GM18517 (cell line): ENCODE results near the gene CYYR1.

ENCODE experiments used
- ATAC-seq: cut with Tn5 transposase; IDR thresholded peaks from one replicate; pipeline ENCODE4 v1.9.1; 2021; ENCODE audit warnings: mild to moderate bottlenecking, moderate library complexity; ENCODE audit not compliant: unreplicated experiment

The CYYR1 gene

GRCh38 chr21:26572702-26573381 lies at the start of gene CYYR1:
CYYR1 (minus strand) TSS chr21:26573286; CDS start chr21:26572940, 346 bp downstream.
- no peak for ATAC-seq

- ATAC-seq = no peak
Measured at GRCh38 chr21:26617176-26617575, 44.1 kb upstream of the CYYR1 start.

GRCh38 chr21:26614251-26614650 lies 41.2 kb upstream of the CYYR1 start:
- ATAC-seq = no peak

DNA sequence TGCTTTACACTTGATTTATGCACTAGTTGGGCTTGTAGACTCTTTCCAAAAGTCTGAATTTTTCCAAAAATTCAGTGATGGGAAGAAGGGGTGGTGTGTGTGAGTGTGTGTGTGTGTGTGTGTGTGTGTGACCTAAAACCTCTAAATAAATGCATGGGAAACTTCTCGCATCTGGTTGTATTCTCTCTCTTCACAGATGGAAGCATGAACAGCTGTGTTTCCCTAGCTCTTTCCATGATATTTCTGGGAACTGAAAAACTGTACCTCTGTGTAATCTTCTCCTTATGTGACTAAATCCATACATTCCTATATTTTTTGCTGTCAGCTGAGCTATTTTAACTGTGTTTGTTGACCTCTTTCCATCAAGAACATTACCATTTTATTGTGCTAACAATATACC lies 26.2 kb upstream of the CYYR1 start:
- no peak for ATAC-seq

DNA sequence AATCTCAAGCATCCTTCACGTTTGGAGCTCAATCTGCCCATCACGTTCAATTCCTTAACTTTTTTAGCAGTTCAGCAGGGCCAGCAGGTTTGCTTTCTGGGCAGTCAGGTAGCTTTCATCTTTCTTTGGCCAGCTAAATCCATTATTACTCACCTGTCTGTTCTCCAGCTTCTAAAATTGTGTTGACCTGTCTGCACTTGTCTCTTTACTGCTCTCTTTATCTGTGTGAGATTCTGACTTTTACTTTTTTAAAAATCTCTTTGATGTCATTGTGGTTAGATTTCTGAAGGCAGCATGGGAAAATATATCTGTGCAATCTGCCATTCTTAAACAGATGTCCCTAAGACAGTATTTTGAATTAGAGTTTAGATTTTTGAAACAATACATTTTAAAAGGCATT lies 24.9 kb upstream of the CYYR1 start:
- ATAC-seq = no peak

GRCh38 chr21:26597031-26597430 lies 23.9 kb upstream of the CYYR1 start:
- ATAC-seq = no peak

DNA sequence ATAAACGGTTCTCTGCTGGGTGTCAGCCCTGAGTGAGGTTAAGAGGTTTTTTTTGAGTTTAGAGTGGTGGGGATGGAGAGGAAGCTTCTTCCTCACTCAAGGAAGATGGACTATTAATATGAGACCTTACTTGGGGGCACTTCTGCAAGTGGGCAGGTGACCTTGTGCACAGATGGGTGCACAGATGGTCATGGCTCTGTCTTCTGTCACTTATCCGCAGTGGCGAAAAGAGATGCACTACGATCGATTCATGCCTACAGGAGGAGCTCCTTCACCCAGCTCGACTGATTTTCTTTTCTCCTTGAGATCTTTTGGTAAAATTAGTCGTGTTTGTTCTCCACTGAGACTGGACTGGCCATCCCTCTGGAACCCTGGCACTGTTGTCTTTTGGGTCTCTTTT lies 22.9 kb upstream of the CYYR1 start:
- ATAC-seq = no peak

DNA sequence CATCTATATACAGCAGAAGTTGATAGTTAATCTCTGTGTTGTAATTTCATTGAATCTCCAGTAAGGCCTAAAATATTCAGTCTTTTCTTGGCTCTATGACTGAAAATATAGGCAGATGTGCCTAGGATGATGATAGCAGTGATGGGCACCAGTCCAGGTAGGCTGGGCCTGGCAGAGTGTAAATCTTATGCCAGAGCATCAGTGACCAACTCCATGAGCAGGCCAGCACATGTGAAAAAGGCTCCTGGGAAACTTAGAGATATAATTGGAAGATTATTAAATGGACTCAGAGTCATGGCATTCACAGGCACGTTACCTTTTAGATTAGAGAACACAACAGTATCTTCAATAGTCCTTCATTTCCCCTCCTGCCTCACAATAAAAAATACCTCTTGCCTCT lies 20.7 kb upstream of the CYYR1 start:
- ATAC-seq = no peak

DNA sequence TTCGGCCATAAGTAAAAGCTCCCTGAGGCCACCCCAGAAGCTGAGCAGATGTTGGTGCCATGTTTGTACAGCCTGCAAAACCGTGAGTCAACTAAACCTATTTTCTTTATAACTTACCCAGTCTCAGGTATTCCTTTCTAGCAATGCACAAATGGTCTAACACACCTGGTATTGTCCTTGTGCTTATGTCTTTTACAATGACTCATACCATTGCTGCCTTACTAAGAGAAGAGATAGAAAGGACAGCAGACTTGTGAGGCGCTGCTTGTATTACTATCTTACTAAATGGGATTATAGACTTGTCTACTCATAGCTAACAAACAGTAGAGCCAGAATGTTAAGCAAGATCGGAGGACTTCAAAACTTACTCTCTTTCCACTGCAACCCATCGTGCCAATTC lies 18.5 kb upstream of the CYYR1 start:
- ATAC-seq = no peak

GRCh38 chr21:26588446-26588845 lies 15.4 kb upstream of the CYYR1 start:
- no peak for ATAC-seq

DNA sequence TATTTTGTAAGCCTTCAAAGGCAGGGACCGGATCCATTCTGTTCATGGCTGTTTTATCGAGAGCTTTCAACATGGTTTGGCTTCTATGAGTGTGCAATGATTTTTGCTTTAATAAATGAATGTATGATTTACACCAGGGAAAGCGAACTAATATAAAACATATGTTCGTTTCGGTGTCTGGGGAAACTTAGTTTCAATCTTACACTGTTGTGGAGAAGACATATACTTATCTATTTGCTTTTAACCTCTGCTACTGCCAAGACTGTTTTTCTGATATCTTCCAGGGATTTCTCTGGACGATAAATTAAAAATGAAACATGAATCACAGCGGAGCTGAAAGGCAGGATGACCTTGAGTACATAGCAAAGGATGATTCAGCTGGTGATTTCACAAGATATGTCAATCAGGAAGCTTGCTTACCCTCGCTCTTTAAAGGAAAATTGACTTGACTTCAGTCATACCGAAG lies 14.7 kb upstream of the CYYR1 start:
- ATAC-seq = no peak

DNA sequence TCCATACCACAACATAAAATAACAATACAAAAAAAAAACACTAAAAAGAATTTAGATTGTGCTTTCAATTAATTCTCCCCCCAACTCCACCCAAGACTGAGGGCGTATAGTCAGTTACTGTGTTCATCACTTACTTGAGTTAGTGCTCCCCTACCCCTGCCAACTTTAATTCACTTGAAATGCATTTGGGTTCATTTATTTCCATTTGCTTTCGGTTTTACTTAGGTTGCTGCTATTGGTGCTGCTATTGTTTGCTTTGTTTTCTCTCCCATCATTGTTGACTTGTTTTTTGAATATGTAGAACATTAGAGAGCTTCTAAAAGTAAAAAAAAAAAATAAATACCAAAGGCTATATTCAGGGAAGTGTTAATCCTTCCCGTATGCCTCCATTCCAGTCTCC lies 10.7 kb upstream of the CYYR1 start:
- ATAC-seq = no peak

DNA sequence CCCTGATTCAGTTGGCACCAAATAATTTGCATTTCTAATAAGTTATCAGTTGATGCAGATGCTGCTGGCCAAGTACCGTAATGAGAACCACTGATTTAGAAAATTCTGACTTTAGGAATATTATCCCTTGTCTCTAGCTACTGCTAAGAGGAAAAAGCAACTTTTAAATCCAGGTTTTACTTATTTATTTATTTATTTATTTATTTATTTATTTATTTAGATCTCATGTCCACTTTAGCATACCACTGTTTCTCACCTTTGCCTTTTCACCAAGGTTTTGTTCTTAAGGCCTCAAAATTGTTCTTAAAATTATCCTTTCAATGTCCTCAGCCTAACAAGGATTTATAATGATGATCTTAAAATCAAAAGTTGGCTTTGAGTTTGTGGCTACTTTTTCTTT lies 8.7 kb upstream of the CYYR1 start:
- no peak for ATAC-seq

GRCh38 chr21:26572076-26572701 lies 897 bp downstream of the CYYR1 start:
- no peak for ATAC-seq

GRCh38 chr21:26570203-26570602 lies 2.9 kb downstream of the CYYR1 start:
- no peak for ATAC-seq

DNA sequence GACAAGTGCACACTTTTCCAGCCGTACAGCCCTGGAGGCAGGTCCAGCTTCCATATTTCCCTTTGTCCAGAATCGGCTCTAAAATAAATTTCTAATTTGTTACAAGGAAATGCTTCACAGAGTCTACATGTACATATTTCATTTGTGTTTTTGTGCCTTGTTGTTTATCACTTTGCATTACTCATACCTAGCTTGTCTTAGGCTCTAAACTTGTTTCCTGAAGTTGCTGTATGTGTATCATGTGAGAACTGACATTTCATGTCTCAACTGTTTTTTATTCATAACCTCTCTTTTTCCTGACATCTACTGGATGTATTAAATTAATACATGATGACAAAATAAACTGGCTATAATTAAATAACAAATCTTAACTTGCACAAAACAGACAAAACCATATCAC lies 7.5 kb downstream of the CYYR1 start:
- no peak for ATAC-seq

GRCh38 chr21:26565111-26565510 lies 8.0 kb downstream of the CYYR1 start:
- ATAC-seq = no peak

- ATAC-seq = no peak
Measured at GRCh38 chr21:26563856-26564503, 9.1 kb downstream of the CYYR1 start.

DNA sequence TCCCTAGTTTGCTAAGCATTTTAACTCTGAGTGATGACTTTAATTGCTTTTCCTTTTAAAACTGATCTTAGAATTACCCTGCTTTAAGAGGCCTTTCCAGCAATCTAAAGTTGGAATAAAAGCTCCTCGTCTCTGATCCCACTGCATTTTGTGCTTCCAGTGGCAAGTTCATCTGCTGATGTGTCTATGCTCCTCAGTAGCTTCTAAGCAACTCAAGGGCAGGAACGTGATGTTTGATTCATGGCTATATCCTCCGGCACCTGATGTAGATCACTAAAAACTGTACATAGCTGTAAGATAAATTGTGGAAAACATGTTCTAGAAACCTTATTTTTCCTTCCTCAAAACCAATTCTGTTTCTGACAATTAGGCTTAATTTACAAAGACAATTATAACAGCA lies 12.5 kb downstream of the CYYR1 start:
- no peak for ATAC-seq

GRCh38 chr21:26559099-26559498 lies 14.0 kb downstream of the CYYR1 start:
- no peak for ATAC-seq

- ATAC-seq = no peak
Measured at GRCh38 chr21:26557106-26557505, 16.0 kb downstream of the CYYR1 start.

GRCh38 chr21:26555540-26556146 lies 17.4 kb downstream of the CYYR1 start:
- no peak for ATAC-seq
